Endometrium (tissue), 2 donors: ENCODE results near the gene PREX1.

Source experiments
- FAIRE-seq: peaks from 2 replicates; lab custom pipeline; 2012; peaks lifted over from hg19 to GRCh38; lab: Jason Lieb, UNC
- donor health status: control.
- donor health status: control.

PREX1 gene

DNA sequence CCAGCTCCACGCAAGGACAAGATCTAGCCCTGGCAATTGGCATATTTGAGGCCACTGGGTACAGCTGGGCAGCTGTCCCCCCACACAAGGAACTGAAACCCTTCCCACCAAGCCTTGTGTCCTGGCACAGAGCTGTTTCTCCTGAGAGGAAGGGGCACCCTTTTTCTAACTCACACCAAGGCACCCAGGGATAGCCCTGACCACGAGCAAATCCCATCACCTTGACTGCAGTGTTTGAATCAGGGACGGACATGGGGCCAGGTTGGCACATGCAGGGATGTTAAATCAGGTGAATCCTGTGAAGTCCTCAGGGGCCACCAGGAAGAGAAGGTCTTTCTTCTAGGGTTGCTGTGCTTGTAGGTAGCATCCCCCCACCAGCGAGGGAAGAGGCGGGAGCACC lies 246.6 kb downstream of the PREX1 start:
- no peak for FAIRE-seq

DNA sequence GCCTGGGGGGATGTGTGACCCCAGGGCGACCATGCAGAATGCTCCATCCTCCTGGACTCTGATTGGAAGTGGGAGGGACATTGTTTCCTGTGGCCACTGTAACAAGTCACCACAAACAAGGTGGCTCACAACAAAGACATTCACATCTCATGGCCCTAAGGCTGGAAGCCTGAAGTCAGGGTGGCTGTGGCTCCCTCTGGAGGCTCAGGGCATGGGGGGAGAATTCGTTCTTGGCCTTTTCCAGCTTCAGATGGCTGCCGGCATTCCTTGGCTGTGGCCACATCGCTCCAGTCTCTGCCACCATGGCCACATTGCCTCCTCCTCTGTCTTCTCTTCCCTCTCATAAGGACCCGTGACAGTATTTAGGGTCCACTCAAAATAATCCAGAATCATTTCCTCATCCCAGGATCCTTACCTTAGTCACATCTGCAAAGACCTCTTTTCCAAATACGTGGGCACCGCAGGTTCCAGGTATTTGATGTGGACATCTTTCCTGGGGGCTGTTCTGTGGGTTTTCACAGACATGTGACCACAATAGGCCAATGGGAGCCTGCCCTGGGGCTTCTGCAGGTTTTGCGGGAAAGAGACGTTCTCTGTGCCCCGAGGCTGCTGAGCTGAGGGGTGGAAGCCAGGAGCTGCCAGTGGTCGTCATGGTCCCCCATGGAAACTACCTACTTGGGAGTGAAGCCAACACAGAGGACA lies 249.3 kb downstream of the PREX1 start:
- FAIRE-seq: no peak

DNA sequence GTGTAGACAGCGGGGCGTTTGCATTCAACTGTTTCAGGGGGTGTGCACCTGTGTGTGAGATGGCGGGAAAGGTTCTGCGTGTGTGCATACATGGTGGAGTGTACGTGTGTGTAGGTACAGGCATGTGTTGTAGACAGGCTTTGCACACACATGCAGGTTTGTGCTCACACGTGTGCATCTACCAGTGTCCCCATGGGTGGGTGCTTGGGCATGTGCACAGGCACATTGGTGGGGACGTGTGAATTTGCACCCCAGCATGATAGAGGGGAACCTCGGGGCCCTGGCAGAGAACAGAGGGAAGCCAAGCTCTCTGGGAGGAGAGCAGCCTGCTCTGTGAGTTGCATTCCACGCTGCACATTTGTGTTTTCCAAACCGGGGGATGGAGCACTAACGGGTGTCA lies 250.2 kb downstream of the PREX1 start:
- no peak for FAIRE-seq

DNA sequence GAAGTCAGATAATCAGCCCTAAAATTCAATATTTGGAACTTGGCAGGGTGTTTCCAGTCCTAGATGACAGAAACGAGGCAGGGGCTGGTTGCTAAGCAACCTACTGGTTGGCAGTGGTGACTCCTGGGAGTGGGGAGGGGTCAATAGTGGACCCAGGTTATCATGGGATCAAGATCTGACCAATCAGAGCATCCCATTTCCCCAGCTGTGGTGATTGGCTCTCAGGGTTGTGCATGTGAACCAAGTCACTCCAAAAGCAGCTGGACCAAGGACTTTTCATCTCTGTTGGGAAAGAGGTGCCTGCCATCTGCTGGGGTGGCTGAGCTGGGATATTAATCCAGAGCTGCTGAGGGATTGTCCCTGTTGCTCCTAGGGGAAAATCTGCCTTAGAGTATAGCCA lies 253.4 kb downstream of the PREX1 start:
- FAIRE-seq: no peak
